ENCODE data around the gene AHCY.

DNA sequence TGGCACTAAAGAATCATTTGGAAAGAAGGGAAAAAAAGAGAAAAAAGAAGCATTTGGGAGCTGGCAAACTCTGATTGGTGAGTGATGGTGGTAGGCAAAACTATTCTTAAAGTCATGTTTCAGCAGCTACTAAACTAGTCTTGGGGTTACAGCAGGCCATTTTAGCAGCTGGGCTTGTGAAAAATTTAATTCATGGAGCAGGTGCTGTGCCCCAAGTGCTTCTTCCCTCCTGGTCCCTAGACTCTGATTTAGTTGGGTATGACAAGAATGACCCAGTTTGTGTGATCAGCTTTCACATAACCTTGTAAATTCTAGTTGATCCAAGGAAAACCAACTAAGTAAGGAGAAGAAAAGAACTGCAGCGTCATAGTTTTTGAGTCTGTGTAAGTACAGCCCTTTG, 63.0 kb downstream of the AHCY start:
- no peak for TF ChIP-seq CTCF (conservative IDR thresholded peaks at IDR 0.05 in 1 of 2, IDR thresholded peaks at IDR 0.05 in 1 of 2; ENCODE audit: low read depth in 1 of 2, low read length in 2 of 2)
- no peak for TF ChIP-seq EZH2 (IDR thresholded peaks at IDR 0.05; ENCODE audit: low read length, missing control alignments)
